ENCODE measurements around the gene C4B. TPM values are rescaled to one million over a fixed set of nuclear protein-coding genes. Genes with fewer than 3 reads are reported as not detected.

Gene C4B
- total and polyA plus RNA-seq, 2 donors (not counting 3 experiments of a cell fraction or from before 2014, with no cell fraction given): 4.4 to 6.3 TPM

DNA sequence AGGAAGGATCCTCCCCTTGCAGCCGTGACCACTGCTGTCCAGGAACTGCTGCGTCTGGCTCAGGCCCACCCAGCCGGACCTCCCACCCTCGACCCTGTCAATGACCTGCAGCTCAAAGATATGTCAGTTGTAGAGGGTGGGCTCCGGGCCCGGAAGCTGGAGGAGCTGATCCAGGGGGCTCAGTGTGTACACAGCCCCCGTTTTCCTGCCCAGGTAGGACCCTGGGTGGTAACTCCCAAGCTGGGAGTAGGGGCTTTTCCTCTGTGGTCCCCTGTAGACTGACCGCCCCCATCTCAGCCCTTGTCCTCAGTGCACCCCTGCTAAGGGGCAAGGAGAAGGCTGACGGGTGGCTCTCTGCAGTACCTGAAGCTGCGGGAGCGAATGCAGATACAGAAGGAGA, 46.3 kb upstream of the C4B start:
- Histone ChIP-seq H3K36me3 (ENCODE audit: control insufficient read depth in 2 of 2, extremely low read depth in 1 of 2, insufficient read depth in 2 of 2, low read length in 2 of 2) (peaks cover 9 to 46% of the 10 kb centered on the region in 2 experiments), H3K27me3 (ENCODE audit: control insufficient read depth in 2 of 2, insufficient read depth in 2 of 2, low read length in 2 of 2) (no peaks in the 10 kb centered on the region), H3K27ac (ENCODE audit: insufficient read depth, low read depth, low read length) (no peak overlapping the region), H3K4me2 (ENCODE audit: insufficient read depth, low read length) (no peak overlapping the region), H2AFZ (ENCODE audit: low read depth, low read length) (no peak overlapping the region), H3K9ac (replicated peaks; ENCODE audit: extremely low read depth, insufficient read depth, low read length) (no peak overlapping the region), H3K9me1 (replicated peaks; ENCODE audit: control insufficient read depth, extremely low read depth, insufficient read depth, low read length) (no peaks in the 10 kb centered on the region), H3K79me2 (ENCODE audit: control insufficient read depth, insufficient read depth, low read length) (peaks cover 24% of the 10 kb centered on the region), H3K4me1 (ENCODE audit: control insufficient read depth, extremely low read depth, insufficient read depth, low read length) (peaks cover 16% of the 10 kb centered on the region), H3K4me3 (replicated peaks in 1 of 3; ENCODE audit: insufficient read depth in 1 of 3, low read depth in 1 of 3, low read length in 3 of 3) (no peak overlapping the region), H4K20me1 (replicated peaks; ENCODE audit: control insufficient read depth, extremely low read depth, insufficient read depth, low read length) (no peaks in the 10 kb centered on the region), H3K9me3 (replicated peaks; ENCODE audit: control insufficient read depth, insufficient read depth, low read length) (no peaks in the 10 kb centered on the region)
- POLR2A ChIA-PET: no interaction called here
- TF ChIP-seq CTCF (IDR thresholded peaks at IDR 0.05; ENCODE audit: extremely low read depth in 1 of 2, insufficient read depth in 1 of 2, low read depth in 1 of 2, low read length in 2 of 2) (no peak), GATA2 (IDR thresholded peaks at IDR 0.05; ENCODE audit: insufficient read depth, insufficient read length, low read depth, low read length) (no peak), EZH2 (IDR thresholded peaks at IDR 0.05; ENCODE audit: borderline replicate concordance, low read depth, low read length, severe bottlenecking) (no peak), POLR2A (IDR thresholded peaks at IDR 0.05; ENCODE audit: low read depth, low read length) (no peak), MYC (IDR thresholded peaks at IDR 0.05; ENCODE audit: low read depth, low read length) (no peak), FOS (IDR thresholded peaks at IDR 0.05; ENCODE audit: borderline replicate concordance, insufficient read depth, low read length) (no peak), JUN (IDR thresholded peaks at IDR 0.05; ENCODE audit: borderline replicate concordance, insufficient read depth, insufficient read length, low read depth) (no peak), POLR2AphosphoS5 (IDR thresholded peaks at IDR 0.05; ENCODE audit: insufficient read depth, low read depth, low read length) (no peak)
- TF ChIP-seq, protein P1, sequence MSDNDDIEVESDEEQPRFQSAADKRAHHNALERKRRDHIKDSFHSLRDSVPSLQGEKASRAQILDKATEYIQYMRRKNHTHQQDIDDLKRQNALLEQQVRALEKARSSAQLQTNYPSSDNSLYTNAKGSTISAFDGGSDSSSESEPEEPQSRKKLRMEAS (IDR thresholded peaks at IDR 0.05; ENCODE audit: insufficient read depth, insufficient read length): no peak
- dilution Hi-C loops (cut with MboI; ENCODE audit: extremely low pct_ligation_motif_present, low sequenced_read_pairs): no loop called here
- DNase-seq (ENCODE audit: low read depth, low spot score) (no peak), FAIRE-seq (no peak)
- no TSS peak for BruUV-seq (replicated peaks)
- CTCF ChIA-PET: no interaction called here
- intact Hi-C loops (cut with micrococcal nuclease): no loop called here
